Thyroid gland (tissue), 4 donors: ENCODE data around the gene CNOT2. TPM values are rescaled to one million over a fixed set of nuclear protein-coding genes. Genes with fewer than 3 reads are reported as not detected.

Source experiments
- DNase-seq, 2 donors: peaks; one replicate each; pipeline ENCODE4 v3.0.0-alpha.2; 2019
- H3K27ac ChIP-seq, 3 donors: fragments of 200-600 bp; sonication (generic); 1 replicate in 2 of 3; 2 replicates in 1 of 3; pipeline ENCODE4 v1.5.1; 2016 to 2019; ENCODE audit warnings: mild to moderate bottlenecking in 1 of 3, moderate library complexity in 1 of 3
- H3K27me3 ChIP-seq: fragments of 200-600 bp; sonication (generic); one replicate; pipeline ENCODE4 v1.5.1; 2019
- H3K36me3 ChIP-seq, 2 donors: fragments of 200-600 bp; sonication (generic); one replicate each; pipeline ENCODE4 v1.5.1; 2016 to 2019
- H3K4me1 ChIP-seq, 2 donors: fragments of 200-600 bp; sonication (generic); one replicate each; pipeline ENCODE4 v1.5.1; 2017 to 2019
- H3K4me3 ChIP-seq, 3 donors: fragments of 200-600 bp; sonication (generic); replicated peaks in 1 of 3; 1 replicate in 2 of 3; 2 replicates in 1 of 3; pipeline ENCODE4 v1.5.1; 2016; ENCODE audit warnings: mild to moderate bottlenecking in 1 of 3
- H3K9me3 ChIP-seq: fragments of 200-600 bp; sonication (generic); one replicate; pipeline ENCODE4 v1.5.1; 2017
- CTCF ChIP-seq, 6 experiments: fragments of 200-600 bp in 3 of 6; fragments of 450-650 bp in 3 of 6; sonication (generic) in 3 of 6; IDR thresholded peaks; one replicate each; pipeline ENCODE4 v1.5.1; 2016 to 2019; ENCODE audit warnings: antibody characterized with exemption in 6 of 6, mild to moderate bottlenecking in 2 of 6, inconsistent platforms in 1 of 6, moderate library complexity in 1 of 6
- POLR2A ChIP-seq, 2 donors: fragments of 450-650 bp; IDR thresholded peaks; one replicate each; pipeline ENCODE4 v1.6.1; 2017; ENCODE audit warnings: antibody characterized with exemption in 2 of 2, mild to moderate bottlenecking in 2 of 2, moderate library complexity in 1 of 2
- WGBS, 2 donors: methylation state at CpG; one replicate each; pipeline ENCODE4 v1.1.5; 2017; 5-methylcytosine and 5-hydroxymethylcytosine counted together
- intact Hi-C: fragments of 100-400 bp; cut with DNase I; formaldehyde crosslinking; loops from one replicate; pipeline ENCODE4 v1.15.1; 2023
- total RNA-seq, 4 donors: library from RNA; depleted of rRNA; stranded (reverse); fragments of >200 nt; gene quantifications; one replicate each; pipeline ENCODE4 v1.2.3, GENCODE V29; 2016

CNOT2 gene
- total RNA-seq, 4 donors from 2014 or later = 162 to 245 (median 173) TPM

GRCh38 chr12:70338531-70338930 is 95.3 kb downstream of the CNOT2 start:
- 92 to 93% methylated on average over 2 of the region's 2 CpGs for WGBS, 2 donors
- Histone ChIP-seq H3K9me3 (no peaks in the 10 kb centered on the region), H3K27ac (no peak overlapping the region), H3K27me3 (no peaks in the 10 kb centered on the region), H3K36me3 (peaks cover 14 to 22% of the 10 kb centered on the region in 2 donors), H3K4me3 (no peak overlapping the region), H3K4me1 (no peaks in the 10 kb centered on the region)
- TF ChIP-seq CTCF (IDR thresholded peaks at IDR 0.05) (no peak), POLR2A (IDR thresholded peaks at IDR 0.05) (no peak)
- intact Hi-C loops = no loop called here
- no peak for DNase-seq

- intact Hi-C loops = no loop called here
- Histone ChIP-seq H3K27me3 (no peaks in the 10 kb centered on the region), H3K36me3 (peaks cover 6 to 8% of the 10 kb centered on the region in 2 donors), H3K27ac (no peak overlapping the region), H3K4me3 (no peak overlapping the region), H3K4me1 (no peaks in the 10 kb centered on the region), H3K9me3 (no peaks in the 10 kb centered on the region)
- WGBS, 2 donors = 98% methylated on average over 2 of the region's 2 CpGs
- TF ChIP-seq CTCF (IDR thresholded peaks at IDR 0.05) (no peak), POLR2A (IDR thresholded peaks at IDR 0.05) (no peak)
- DNase-seq = no peak
Observed at GRCh38 chr12:70351076-70351475, 107.8 kb downstream of the CNOT2 start.

GRCh38 chr12:70353780-70354660 is 110.8 kb downstream of the CNOT2 start:
- no peak overlapping the region for H3K27ac ChIP-seq
- intact Hi-C loops = no loop called here
- peaks cover 3 to 8% of the 10 kb centered on the region in 2 donors for H3K36me3 ChIP-seq
- no peaks in the 10 kb centered on the region for H3K9me3 ChIP-seq
- H3K4me3 ChIP-seq = no peak overlapping the region
- TF ChIP-seq CTCF (IDR thresholded peaks at IDR 0.05) = no peak
- no peak for TF ChIP-seq POLR2A (IDR thresholded peaks at IDR 0.05)
- WGBS, 2 donors = 95 to 96% methylated on average over 6 of the region's 6 CpGs
- H3K4me1 ChIP-seq = no peaks in the 10 kb centered on the region
- no peak for DNase-seq
- no peaks in the 10 kb centered on the region for H3K27me3 ChIP-seq

GRCh38 chr12:70354787-70355186 is 111.6 kb downstream of the CNOT2 start:
- Histone ChIP-seq H3K4me3 (no peak overlapping the region), H3K4me1 (no peaks in the 10 kb centered on the region), H3K36me3 (peaks cover 3 to 8% of the 10 kb centered on the region in 2 donors), H3K9me3 (no peaks in the 10 kb centered on the region), H3K27ac (no peak overlapping the region), H3K27me3 (no peaks in the 10 kb centered on the region)
- TF ChIP-seq POLR2A (IDR thresholded peaks at IDR 0.05) = no peak
- no peak for TF ChIP-seq CTCF (IDR thresholded peaks at IDR 0.05)
- intact Hi-C loops = no loop called here
- no peak for DNase-seq
- WGBS, 2 donors = 81 to 88% methylated on average over 3 of the region's 3 CpGs

GRCh38 chr12:70355972-70356371 is 112.7 kb downstream of the CNOT2 start:
- intact Hi-C loops = no loop called here
- Histone ChIP-seq H3K27me3 (no peaks in the 10 kb centered on the region), H3K4me3 (no peak overlapping the region), H3K27ac (no peak overlapping the region), H3K36me3 (peaks cover 3 to 8% of the 10 kb centered on the region in 2 donors), H3K9me3 (no peaks in the 10 kb centered on the region), H3K4me1 (no peaks in the 10 kb centered on the region)
- TF ChIP-seq POLR2A (IDR thresholded peaks at IDR 0.05) (no peak), CTCF (IDR thresholded peaks at IDR 0.05) (no peak)
- whole genome bisulfite sequencing, 2 donors = 96 to 98% methylated on average over 4 of the region's 4 CpGs
- DNase-seq = no peak
